NCI-H748 (cell line): Measurements from ENCODE around the gene ARPP21.

Experiments used
- DNase-seq: peaks from one replicate; lab custom pipeline; 2025; ENCODE audit not compliant: unreplicated experiment; lab: John Stamatoyannopoulos, UW

The ARPP21 gene

GRCh38 chr3:35733341-35733740, 94.0 kb downstream of the ARPP21 start:
- peak; percentile 7 for DNase-seq

DNA sequence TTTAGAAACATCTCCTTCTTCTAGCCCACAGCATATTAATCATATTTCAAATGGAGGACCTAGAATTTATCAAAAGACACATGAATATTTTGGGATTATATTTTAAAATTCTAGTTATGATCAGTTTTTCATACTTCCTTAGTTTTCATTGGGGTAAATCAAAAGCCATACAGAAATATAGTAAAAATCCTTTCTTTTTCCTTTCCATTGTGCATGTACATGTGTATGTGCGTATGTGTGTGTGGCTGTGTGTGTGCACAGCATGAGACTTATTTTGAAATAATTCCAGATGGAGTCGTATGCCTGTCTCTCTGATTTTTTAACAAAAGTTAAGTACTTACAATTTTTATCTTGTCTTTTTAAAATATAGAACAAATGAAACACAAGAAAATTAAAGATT, 94.5 kb downstream of the ARPP21 start:
- DNase-seq = no peak

DNA sequence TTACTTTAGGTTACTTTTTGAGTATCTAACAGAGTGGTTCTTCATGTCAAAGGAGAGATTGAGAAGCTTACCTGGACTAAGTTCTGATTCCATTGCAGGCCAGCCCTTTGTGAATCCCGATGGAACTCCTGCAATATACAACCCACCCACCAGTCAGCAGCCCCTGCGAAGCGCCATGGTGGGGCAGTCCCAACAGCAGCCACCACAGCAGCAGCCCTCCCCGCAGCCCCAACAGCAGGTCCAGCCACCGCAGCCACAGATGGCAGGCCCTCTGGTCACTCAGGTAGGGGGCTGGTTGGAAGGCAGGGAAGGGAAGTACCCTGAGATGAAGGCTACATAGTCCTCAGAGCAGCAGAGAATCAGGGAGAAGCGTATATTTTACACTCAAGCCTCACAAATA, 97.8 kb downstream of the ARPP21 start:
- no peak for DNase-seq

GRCh38 chr3:35737527-35737926, 98.2 kb downstream of the ARPP21 start:
- no peak for DNase-seq

DNA sequence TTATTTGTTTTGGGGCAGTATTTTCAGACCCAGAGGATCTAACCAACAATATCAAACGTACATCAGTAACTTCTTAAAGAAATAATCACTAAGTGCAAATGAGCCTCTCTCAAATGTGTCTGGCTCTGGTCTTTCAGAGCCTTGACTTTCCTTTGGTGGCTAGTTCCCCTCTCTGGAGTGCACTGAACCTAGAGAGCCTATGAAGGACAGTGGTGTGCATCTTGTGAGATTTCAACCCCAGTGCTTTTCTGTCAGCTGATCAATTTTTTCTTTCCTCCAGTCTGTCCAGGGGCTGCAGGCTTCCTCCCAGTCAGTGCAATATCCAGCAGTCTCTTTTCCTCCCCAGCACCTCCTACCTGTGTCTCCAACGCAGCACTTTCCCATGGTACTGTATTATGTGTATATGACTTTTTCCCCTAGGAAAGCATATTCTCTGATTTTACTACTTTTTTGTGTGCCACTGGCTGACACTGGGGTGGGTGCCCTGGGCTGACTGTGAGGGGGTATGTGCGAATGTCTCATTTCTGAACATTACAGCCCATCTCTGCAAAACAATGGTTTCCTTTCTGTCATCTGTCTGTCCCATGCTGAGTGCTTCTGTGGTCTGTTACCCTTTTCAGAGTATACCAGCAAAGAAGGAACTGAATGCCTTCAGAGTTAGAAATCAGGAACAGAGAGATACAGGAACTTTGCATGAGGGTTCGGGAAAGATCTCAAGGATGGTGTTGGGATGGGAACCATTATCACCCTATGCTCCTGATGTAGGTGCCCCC, 98.8 kb downstream of the ARPP21 start:
- DNase-seq = no peak

DNA sequence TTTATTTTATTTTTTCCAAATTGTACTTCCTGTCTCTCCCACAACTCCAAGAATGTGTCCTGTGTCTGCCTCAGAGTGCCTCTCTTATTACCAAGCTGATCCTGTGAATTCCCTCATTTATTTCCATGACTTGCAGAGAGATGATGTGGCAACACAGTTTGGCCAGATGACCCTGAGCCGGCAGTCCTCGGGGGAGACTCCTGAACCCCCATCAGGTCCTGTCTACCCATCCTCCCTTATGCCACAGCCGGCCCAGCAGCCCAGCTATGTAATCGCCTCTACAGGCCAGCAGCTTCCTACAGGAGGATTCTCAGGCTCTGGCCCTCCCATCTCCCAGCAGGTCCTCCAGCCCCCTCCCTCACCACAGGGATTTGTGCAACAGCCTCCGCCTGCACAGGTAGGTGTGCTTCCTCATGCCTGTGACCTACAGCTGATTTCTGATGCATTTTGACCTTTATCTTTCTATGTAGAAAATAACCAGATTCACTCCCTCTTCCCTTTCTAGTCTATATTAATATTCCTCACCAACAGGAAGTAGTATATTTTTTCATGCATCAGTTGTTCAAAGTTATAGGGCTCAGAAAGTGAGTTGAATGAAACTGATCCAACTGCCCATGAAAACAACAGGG, 100.0 kb downstream of the ARPP21 start:
- no peak for DNase-seq

DNA sequence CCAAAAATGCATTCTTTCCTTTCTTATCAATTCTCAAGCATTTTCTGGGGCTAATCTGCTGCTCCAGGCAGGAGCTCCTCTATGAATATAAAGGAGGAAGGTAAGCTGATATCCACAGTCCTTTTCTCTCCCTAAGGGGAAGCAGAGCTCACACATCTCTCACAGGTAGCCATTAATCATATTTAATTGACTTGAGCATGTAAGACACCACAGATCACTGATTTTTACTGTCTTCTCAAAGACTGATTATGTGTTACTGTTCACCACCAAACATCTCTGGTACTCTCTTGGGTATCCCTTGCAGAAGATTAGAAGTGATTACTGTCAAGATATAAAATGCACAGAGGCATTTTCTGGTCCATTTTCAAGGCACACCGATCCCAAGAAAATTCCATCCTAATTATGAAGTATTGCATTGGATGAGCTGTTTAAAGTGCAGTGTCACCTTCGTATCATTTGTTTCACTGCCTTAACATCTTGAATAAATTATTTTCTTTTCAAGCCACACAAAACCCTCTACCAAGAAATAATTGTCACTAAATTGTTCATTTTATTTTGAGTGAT, 100.7 kb downstream of the ARPP21 start:
- DNase-seq = no peak

GRCh38 chr3:35743218-35743617, 103.9 kb downstream of the ARPP21 start:
- DNase-seq = no peak

DNA sequence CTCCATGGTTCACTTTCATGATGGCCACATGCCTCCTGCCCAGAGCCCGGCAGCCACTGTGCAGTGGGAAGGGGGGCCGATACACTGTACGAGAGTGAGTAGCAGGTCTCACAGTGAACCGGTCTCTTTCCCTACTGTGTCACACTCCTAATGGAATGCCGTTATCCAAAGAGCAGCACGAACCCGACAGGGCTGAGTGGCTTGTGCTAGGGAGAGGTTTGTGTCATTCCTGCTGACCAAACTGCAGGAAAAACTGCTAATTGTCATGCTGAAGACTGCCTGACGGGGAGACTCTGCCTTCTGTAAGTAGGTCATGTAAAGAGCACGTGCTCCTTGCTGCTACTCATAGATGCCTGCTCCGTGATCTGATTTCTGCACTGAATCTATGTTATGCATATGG, 105.1 kb downstream of the ARPP21 start:
- DNase-seq = no peak

DNA sequence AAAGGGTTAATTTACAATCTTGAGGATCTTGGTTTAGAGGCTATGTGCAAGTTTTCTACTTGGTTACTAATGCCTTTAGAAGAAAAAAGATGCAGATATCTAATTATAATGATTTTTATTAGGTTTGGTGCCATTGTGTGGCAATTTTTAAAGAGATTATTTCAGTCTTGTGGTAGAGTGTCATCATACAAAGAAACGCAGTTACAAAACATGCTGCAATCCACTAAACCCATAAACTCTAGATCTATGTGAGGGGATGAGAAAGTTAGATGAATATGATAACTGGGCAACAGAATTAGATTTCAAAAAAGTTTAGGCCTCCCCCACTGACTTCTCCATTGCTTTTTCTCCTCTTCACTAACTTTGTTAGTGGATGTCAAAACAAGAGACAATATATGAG, 106.0 kb downstream of the ARPP21 start:
- no peak for DNase-seq

DNA sequence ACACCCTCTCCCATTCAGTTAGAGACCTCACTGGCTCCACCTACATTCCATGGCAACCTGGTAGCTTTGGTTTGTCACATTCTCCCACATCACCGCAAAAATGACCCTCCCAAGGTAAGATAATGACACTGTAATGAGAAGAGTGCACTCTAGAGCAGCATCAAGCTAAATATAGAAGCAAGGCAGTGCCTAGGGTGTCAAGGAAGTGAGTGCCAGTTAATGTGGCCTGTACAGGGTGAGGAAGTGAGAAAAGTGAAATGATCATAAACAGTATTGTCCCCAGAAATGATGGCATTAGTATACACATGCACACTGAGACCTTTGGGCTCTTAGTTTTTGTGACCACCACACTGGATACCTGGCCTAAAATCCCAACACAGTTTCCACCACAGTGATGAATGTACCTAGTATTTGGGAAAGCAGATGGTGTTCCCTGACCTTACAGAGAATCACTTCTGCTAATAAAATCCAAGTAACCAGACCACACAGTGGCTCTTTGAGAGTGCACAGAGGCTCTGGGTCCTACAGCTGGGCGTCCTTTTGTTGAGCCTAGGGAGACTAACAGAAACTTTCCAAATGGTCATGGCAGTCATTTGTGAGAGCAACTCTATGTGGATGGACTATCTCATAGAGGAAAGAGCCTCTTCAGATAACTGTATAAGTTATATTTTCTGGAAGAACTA, 106.6 kb downstream of the ARPP21 start:
- DNase-seq = no peak

GRCh38 chr3:35746492-35746891, 107.2 kb downstream of the ARPP21 start:
- DNase-seq = no peak

- DNase-seq = no peak
Measured at GRCh38 chr3:35748144-35748543, 108.8 kb downstream of the ARPP21 start.

DNA sequence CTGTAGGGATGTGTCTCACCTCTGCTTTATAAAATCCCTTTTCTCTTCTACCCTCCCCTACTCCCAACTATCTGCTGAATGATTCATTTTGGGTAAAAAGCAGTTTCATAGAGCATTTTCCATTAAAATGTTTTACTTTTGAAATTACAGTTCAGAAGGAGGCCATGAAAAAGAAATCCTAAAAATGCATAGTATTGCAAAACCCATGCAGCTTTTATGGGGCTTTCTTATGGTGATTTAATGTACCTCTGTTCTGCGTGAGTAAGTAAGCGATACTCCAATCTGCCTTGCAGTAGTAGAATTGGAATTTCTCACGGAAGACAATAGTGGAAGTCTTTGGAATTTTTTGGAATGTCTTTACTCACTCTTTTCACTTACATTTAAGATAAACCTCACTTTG, 111.9 kb downstream of the ARPP21 start:
- DNase-seq = no peak

DNA sequence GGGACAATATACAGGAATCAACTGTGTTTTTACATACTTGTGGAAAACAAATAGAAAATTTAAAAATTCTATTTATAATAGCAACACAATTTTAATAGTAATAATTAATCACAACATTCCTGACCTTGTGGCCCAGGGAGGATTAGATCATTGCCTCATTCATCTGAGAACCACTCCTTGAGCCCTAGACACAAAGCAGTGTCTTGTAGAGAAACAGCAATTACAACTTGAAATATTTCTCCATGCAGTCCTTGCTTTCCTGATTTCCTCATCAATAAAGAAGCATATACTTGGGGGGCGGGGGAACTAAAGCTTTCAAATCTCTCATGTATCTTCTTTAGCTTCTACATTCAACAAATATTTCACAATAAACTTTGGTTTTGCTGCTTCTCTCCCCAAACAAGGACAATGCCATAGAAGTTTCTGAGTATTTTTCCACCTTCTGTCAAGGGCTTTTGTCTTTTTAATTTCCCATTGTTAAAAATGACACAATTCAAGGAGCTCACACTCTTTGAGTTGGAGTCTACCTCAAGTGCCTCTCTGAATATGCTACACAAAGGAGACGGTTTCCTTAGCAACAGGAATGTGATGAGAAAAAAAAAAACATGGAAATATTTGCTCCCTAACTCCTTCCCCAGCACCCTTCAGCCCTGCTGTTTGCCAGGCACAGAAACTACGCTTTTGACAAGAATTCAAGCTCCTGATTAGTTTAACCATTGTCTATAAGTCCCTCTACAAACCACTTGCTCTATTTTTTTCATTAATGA, 118.8 kb downstream of the ARPP21 start:
- peak; percentile 1 for DNase-seq

- DNase-seq = no peak
Measured at GRCh38 chr3:35760146-35760545, 120.8 kb downstream of the ARPP21 start.

- DNase-seq = no peak
Measured at GRCh38 chr3:35761311-35761710, 122.0 kb downstream of the ARPP21 start.

- DNase-seq = no peak
Measured at GRCh38 chr3:35772381-35773015, 133.2 kb downstream of the ARPP21 start.

DNA sequence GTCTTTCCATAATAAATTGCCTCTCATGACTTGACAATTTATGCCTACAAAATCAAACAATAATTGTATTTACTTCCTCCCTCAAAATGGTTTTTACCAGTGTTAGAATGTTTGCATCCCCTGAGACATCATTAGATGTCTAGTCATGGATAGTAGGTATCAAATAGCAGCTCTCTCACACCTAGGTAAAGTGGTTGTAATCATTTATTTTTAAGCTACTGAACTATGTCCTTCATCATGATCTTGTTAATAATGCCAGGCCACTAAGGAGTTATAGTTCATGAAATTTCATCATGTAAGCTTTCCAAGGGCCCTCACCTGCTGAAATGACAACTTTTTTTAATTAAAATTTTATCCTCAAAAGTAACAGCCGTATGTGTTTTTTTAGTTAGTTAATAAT, 134.1 kb downstream of the ARPP21 start:
- DNase-seq = no peak

- no peak for DNase-seq
Measured at GRCh38 chr3:35776346-35776745, 137.0 kb downstream of the ARPP21 start.

DNA sequence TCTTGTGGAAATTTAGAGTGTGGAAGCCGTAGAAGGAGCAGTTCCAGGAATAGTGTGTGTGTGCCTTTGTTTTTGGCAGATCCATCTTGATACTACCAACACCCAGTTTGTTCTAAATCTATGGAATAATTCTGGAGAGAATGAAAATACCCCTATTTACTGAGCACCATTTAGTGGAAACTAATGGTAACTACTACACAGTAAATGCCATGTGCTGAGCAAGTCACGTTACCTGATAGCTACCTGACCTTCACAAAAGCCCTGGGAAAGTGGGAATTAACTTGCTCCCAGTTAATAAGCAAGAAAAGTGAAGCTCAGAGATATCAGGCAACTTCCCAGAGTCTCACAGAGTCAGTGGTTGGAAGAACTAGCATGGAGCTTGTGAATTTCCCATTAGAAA, 137.7 kb downstream of the ARPP21 start:
- DNase-seq = no peak
